GM12873 (cell line): ENCODE measurements around the gene SERPINA5.

Source experiments
- CTCF ChIP-seq: IDR thresholded peaks from 2 replicates; pipeline ENCODE4 v1.5.1; 2012; ENCODE audit warnings: low read depth, mild to moderate bottlenecking, moderate library complexity, low read length, control low read depth; ENCODE audit not compliant: insufficient read depth; ENCODE audit errors: missing control alignments

Gene SERPINA5

GRCh38 chr14:94572637-94573303, 8.5 kb upstream of the SERPINA5 start:
- TF ChIP-seq CTCF = no peak

GRCh38 chr14:94573475-94574277, 7.5 kb upstream of the SERPINA5 start:
- TF ChIP-seq CTCF = no peak

GRCh38 chr14:94574336-94574735, 6.9 kb upstream of the SERPINA5 start:
- no peak for TF ChIP-seq CTCF

GRCh38 chr14:94575730-94576585, 5.3 kb upstream of the SERPINA5 start:
- no peak for TF ChIP-seq CTCF

GRCh38 chr14:94578712-94579111, 2.5 kb upstream of the SERPINA5 start:
- TF ChIP-seq CTCF = no peak

GRCh38 chr14:94582199-94582750, 1.0 kb downstream of the SERPINA5 start:
- TF ChIP-seq CTCF = no peak
